ENCODE results near the gene TEDC1.

DNA sequence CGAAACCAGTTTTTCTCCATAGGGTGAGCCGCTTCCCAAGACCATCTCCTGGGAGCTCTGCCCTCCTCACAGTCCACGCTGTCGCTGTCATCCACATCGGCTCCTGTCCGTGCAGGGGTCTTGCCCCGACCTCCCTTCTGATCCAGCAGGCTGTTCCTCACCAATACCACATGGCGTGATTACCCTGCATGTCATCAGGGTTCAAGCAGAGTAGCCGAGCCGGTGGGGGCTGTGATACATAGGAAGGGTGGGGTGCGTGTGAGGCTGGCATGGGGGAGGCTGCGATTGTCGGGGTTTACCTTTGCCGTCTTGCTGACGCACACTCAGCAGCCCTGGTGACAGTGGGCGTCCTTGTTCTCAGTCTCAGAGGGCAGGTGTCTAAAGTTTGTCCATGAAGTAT is 17.0 kb downstream of the TEDC1 start:
- TF ChIP-seq POLR2A (IDR thresholded peaks at IDR 0.05) = no peak
- no peak for TF ChIP-seq CTCF (IDR thresholded peaks at IDR 0.05 in 4 of 5, conservative IDR thresholded peaks at IDR 0.05 in 1 of 5)

All from gastrocnemius medialis (tissue), 4 donors.